IPS DF 19.7 (cell line): ENCODE measurements around the gene MKI67.
"Not testable (repeated sequence)": the region's sequence is repeated elsewhere in the genome, so short reads cannot be mapped to it uniquely, and the experiment has no call there.

Source experiments
- DNase-seq: peaks from one replicate; pipeline ENCODE4 v3.0.0-alpha.2; 2013; ENCODE audit warnings: low read depth, low spot score

MKI67 gene

DNA sequence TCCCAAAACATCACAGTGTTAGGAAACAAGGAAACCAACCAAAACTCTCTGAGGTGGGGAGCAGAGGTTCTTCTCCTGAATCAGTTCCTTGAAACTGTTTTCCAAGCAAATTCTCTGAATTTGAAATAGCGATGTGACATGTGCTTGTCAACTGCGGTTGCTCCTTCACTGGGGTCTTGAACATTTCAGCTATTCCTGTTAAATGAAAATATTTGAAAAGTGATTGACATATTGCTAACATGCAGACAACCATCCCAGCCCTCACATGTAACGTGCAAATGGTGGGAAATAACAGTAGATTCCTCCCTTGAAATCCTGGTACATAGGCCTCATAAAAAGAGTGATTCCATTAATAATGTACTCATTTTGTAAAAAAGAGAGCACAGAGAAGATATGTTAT lies 15.9 kb downstream of the MKI67 start:
- DNase-seq: no peak

DNA sequence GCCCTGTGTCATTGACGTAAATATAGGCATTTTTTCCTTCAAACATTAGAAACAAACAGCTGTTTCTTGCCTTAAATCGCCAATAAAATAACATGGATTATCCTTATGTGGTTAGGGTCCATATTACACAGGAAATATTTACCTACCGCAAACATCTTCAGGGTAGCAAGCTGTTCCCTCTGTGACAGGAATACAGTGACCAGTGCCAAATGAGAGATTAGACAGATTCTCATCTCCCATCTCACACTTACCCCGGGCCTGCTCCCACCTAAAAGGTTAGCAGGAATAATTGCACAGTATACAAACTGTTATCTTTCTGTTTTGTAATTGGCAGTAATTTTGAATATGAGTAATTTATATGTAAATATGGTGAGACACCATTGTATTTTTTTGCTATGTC lies 16.5 kb downstream of the MKI67 start:
- DNase-seq: no peak

DNA sequence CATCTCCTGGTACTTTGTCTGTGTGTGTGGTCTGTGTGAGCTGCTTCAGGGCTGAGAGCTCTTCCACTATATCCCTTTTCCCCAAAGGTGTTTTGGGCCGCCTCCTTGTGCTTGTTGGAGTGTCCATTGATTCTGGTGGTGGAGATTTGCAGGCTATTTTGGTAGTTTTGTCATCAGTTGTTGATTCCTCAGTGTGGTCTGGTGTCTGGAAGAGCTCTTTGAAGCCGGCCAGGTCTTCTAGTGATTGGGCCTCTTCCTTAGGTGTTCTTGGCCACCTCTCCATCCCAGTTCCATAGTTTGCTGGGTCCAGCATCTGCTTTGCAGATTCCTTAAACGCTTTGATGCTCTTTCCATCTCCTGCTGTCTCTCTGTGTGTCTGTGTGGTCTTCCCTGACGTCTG lies 20.8 kb downstream of the MKI67 start:
- no peak for DNase-seq

DNA sequence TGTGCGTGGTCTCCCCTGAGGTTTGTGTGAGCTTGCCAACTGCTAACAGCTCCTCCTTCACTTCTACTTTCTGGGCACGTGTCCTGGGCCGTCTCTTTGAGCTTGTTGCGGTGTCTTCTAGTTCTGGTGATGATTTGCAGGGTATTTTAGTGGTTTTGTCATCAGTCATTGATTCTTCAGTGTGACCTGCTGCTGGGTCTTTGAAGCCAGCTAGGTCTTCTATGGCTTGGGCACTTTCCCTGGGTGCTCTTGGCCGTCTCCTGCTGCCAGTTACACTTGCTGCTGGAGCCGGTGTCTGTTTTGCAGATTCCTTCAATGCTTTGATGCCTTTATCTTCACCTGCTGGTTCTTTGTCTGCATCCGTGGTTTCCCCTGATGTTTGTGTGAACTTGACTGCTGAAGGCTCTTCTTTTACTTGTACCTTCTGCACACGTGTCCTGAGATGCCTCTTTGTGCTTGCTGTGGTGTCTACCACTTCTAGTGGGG lies 23.0 kb downstream of the MKI67 start:
- DNase-seq: no peak

DNA sequence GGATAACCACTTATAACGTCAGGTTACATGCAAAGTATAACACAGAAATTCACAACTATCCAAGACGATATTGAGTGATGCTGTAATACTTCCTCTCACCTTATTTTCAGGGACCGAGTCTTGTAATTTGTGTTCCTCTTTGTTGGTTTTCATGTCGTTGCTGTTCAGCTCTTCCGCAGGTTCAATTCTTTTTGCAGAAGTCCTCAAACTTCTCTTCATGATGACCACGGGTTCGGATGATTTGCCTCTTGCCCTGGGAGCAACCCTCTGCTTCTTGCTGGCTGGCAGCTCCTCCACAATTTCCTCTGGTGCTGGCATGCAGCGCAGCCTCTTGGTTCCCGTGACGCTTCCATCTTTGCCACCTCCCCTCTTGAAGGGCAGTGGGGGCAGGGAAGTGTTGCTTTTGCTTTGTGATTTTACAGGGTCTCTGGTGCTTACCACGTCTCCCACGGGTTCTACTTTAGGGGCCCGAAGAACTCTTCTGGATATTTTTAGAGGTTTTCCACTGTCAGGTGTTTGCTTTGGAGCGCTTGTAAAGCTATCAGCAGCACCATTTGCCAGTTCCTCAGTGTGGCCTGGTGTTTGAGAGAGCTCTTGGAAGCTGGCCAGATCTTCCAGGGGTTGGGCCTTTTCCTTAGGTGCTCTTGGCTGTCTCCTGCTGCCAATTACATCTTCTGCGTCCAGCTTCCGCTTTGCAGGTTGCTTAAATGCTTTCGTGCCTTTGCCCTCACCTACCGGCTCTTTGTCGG lies 23.6 kb downstream of the MKI67 start:
- no peak for DNase-seq

DNA sequence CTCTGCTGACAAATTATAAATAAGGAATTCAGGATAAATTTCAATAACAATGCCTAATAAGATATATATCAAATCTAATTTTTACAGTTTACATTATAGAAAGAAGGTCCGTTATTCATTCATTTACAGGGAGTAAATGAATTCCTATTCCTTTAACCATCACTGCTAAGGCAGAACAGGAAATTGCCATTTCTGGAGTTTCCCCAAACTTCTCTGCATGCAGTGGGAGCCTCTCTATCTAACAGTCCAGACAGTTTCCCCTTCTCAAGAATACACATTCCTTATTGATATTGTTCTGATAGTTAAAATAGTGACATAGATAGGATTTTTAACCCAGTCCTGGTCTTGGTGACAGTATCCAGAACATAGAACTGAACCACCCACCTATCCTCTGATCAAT lies 24.3 kb downstream of the MKI67 start:
- DNase-seq: no peak

DNA sequence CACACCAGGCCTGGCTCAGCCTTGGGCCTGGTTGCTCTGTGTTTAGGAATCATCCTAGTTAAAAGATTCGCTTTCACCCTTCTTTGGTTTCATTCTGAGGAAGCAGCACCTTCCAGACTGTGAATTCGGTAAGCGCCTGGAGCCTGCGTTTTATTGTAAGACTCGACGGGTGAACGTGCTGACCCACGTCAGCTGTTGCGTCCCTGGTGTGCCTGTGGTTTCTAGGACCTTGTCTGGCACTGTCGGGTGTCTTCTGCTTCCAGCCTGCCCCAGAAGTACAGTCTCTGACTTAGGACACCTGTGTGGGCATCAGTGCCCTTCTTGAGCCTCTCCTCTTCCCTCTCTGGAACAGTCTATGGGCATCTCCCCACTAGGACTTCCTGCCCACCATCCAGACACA lies 26.3 kb downstream of the MKI67 start:
- DNase-seq: no peak

DNA sequence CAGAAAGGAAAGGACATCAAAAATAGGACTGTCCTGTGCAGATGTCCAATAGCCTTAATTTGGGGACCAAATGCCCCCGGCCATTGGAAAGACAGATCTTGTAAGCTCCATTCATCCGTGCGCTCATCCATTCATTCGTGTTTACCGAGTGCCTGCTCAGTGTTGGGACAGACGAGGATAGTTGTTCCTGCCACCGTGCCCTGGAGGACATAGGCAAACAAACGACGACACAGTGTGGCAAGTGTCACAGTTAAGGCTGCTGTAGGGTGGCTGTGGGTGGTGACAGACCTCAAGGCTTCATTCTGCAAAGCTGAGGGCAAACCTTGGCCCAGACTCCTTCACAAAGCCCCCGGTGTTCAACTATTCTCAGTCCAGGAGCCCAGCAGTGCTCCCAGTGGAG lies 27.6 kb downstream of the MKI67 start:
- DNase-seq: no peak

DNA sequence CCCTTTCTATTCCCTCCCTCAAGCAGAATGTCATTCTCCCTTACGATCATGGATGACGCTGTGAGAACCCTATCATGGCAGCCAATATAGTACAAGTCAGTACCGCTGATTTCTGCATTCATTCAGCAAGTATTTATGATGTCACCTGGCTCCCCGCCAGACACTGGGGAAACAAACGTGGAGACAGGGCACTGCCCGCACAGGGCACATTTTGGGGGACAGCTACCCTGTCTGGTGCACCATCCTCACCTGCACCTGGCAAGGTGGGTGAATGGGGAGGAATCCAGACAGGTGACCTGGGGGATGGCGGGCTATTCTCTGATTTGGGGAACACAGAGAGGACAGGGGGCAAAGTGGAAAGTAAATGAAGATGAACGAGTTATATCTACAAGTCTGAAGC lies 28.4 kb downstream of the MKI67 start:
- no peak for DNase-seq

DNA sequence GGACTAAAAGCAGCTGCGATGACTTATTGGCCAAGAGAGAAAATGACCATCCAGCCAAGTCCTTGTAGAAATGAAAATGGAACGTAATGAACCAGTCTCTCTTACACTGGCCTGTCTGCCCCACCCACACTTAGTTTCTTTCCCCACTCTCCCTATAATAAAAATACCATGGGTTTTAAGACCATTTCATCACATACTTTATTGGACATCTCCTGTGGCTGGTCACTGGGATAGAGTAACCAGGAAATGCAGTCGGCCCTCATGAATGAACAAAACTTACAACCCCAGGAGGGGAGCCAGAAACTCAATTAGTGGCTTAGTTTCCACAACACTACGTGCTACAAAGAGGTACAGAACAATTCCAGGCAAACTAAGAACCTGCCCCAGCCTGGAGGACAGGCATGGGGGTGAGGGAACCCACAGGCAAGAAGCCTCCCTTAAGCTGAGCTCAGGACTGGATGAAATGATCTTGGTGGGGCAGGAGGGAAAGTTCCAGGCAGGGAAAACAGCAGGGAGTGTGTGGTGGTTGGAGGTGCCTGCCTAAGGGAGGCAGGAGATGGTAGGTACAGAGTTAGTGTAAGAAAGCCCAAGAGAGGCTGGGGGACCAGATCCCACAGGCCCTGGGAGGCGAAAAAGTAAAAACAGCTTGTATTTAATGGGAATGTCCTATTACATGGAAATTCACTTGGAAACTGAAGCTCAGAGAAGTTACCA lies 29.6 kb downstream of the MKI67 start:
- no peak for DNase-seq

DNA sequence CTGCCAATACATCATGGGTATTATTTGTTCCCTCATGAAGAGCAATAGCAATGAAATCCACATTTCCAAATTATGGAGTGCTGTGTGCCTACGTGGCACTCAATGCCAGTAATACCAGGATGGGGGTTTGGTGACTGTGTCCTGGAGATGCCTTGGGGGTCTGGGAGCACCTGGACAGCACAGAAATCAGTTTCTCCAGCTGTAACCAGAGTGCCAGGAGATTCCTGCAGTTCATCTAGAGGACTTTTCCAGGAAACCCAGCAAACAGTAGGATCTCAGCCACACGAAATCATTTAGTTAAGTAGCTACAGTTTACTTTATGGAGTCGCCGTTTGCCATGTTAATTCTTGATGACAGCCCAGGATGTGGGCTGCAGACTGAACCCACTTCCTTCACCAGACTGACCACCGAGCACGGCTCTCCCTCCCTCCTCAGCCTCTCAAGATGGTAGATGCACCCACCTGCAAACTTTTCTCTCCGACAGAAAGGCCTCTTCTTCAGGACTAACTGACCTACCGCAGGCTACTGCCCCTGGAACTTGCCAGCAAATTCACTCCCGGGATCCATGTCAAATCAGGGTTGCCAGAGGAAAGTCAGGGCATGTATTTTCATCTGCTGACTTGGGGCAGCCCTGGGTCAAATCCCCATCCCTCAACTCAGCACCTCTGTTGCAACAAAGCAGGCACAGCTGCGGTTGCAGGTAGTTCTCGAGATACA lies 30.3 kb downstream of the MKI67 start:
- no peak for DNase-seq

DNA sequence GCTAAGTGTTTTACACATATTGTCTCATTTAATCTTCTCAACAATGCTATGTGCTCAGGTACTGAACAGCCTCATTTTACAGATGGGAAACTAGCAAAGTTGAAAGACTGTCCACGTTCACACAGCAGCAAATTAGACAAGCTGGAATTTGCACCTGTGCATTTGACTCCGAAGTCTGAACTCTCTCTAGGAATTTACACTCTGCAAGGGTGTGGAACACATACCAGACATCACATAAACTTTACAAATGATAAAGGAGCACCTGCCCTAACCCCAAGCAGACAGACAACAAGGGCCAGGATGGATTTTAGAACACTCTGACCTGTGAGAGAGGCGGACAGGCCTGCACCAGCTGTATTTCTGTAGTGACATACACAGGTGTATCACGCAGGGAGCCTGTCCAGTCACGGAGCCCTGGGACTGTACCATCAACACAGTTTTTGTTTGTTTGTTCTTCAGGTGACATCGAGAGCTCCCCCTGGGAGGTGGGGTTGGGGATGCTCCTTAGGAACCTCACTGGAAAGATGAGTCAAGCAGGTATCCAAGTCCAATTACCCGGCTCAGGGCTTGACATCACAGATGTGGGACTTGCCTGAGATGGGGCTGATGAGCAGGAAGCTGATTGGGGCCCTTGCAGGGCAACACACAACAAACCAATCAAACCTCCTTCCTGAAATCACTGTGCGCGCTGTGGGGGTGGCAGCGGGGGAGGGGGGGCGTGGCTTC lies 31.0 kb downstream of the MKI67 start:
- no peak for DNase-seq

DNA sequence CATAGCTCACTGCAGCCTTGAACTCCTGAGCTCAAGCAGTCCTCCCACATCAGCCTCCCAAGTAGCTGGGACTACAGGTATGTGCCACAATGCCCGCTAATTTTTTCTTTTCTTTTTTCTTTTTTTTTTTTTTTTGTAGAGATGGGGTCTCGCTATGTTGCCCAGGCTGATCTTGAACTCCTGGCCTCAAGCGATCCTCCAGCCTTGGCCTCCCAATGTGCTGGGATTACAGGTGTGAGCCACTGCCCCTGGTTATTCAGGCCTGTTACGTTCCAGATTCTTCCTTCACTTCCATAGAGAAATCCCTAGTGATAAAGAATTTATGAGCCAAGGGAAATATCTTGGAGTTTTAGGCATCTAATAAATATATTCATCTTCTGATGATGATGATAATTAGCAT lies 31.6 kb downstream of the MKI67 start:
- DNase-seq: not testable (repeated sequence)

DNA sequence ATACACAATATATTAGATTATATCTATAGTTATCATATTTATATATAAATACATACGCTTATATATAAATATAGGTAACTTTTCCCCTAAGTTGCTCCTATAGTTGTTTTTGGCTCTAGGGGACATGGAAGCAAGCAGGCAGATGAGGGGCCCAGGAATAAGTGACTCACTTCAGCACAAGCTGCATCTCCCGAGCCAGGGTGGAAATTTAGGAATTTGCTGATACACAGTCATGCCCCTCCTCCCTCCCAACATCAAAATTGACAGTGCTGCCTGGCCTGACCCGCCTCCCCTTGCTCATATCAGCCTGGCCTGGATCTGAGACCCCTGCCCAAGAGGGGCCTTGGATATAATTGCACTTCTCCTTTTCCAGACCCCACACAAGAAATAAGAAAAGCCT lies 33.8 kb downstream of the MKI67 start:
- no peak for DNase-seq

DNA sequence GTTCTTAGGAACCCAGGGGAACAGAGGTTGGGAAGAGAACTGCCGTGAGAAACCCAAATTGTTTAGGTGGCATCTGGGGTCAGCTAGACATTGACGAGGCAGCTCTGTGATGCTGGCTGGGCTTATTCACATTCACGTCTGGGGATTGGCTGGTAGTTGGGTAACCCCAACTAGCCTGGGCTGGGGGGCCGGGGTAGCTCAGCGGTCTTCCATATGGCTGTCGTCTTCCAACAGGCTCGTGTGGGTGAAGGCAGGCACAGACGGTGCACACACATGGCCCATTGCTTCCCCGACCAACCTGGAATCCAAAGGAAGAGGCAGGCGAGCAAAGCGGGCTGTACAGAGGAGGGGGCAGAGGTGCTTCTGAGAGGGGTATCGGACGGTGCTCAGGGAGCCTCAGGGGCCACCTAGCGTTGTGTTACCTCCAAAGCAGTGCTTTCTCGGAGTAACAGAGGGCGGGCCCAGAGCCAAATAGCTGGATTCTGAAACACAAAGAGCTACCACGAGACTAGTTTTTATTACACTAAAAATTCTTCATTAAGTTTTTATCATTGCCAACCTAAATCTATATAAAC lies 34.5 kb downstream of the MKI67 start:
- DNase-seq: peak; percentile 38

DNA sequence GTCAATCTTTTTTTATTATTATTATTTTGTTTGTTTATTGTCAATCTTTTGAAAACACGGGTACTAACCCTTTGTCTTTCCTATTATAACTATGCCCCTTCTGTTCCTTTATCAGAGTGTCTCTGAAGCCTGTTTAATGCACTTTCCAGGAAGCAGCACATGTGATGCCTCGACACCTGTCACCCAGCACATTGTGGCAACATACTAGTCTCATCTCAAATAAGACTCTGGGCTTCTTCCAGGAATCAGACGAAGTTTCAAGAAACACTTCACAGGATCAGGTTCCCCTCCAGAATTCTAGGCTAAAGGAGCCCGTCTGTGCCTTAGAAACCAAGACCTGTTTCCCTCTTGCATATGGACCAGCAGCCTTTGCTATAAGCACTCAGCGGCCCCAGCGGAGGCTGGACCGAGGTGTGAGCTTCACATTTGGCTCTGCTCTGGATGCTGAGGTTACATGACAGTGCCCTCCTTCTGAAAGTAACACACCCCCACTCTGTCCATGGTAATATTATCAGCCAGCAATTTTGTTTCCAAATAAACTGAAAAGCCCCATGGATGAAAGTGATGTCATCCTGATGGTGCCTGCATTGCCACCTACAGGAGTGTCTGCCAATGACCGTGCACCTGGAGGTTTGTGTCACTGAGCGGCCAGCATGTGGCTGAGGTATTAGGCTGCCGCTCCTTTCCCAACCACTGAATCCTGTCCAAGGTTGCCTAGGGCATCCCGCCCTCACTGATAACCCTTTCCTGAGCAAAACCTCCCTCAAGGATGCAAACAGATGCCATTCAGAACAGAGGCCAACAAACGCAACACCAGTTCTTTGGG lies 38.1 kb downstream of the MKI67 start:
- no peak for DNase-seq

DNA sequence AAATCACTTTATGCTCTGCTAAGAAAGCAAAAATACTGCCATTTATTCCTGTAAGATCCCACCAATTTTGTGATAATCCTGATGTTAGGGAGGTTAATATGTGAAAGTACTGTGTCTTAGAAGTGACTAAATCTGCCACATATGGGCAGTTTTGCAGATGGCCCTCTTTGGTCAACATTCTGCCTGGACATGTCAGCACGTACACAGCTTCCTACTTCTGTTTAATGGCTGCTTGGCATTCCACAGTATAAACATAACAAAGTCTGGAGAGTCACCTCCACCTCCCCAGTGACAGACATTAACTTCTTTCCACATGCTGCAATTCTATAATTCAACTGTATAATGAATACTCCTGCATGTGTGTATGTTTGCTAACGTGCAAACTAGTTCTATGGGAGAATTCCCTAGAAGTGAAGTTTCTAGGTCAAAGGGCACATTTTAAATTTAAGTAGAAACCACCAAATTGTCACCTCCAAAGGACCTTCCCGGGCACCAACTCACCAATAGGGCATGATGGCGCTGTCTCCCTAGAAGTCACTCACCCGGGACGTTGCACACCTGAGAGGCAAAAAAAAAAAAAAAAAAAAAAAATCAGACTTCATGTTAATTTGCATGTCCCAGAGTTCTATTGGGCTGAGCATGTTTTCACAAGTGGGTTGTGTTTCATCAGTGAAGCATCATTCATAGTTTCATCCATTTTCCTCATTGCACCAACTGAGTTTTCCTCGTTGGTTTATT lies 38.9 kb downstream of the MKI67 start:
- no peak for DNase-seq

DNA sequence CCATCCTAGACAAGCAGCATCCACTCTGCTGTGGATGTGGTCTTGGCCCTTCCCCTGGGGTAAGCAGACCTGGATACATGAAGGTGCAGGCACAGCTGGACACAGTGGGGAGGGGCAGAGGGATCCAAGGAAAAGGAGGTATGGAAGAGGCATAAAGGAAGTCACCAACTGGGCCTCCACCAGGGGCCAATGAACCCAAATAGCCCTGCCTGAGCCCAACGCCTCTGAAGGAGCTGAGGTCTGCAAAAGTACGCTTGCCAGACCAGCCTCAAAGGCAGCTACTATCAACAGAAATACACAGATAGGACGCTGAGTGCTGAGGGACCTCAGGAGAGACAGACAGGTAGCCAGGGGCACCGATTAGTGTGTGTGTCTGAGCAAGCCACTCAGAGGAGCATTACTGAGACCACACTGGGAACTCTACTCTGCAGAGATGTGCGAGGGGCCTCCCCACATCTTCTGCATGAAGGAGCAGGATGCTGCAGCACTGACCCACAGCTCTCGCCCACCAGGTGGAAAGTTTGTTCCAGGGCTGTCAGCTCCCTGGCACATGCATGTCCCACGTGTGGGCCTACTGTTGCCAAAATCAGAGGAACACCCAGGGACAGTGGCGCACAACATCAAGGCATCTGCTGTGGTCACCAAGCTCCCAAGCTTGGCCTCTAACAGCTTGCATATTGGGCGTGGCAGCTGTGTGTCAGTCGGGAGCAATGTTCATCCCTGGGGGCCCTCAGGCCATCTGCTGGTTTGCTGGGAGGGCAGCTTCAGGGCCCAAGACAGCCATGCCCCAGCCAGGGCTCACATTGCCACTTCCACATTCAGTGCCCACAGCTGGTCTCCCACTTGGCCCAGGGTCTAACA lies 40.0 kb downstream of the MKI67 start:
- no peak for DNase-seq

DNA sequence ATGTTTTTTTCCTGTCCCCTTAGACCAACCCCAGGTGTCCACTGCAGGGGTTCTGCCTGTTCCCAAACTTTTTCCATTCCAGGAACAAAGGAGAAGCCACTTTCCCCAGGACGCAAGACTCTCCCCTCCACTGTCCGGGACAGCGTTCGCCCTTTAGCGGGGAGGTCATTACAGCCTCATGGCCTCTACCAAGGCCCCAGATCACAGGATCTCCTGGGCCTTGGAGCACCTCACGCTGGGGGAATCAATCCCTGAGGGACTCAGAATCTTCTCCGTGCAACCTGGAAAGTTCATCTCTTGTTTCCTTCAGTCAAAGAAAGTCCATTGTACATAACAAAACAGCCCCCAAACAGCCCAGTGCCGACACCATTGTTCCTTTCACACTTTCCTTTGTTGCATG lies 41.2 kb downstream of the MKI67 start:
- DNase-seq: no peak
